Neural progenitor cell (in vitro differentiated cells): ENCODE data around the gene EXOC7. TPM values are rescaled to one million over a fixed set of nuclear protein-coding genes. Genes with fewer than 3 reads are reported as not detected.

Experiments
- DNase-seq: peaks from one replicate; pipeline ENCODE4 v3.0.0-alpha.2; 2016; ENCODE audit warnings: low spot score
- H2AFZ ChIP-seq: fragments of 200-600 bp; sonication (generic); replicated peaks from 2 replicates; pipeline ENCODE4 v1.6.1; 2016; ENCODE audit warnings: antibody characterized with exemption
- H3F3A ChIP-seq: fragments of 200-600 bp; sonication (generic); 2 replicates; pipeline ENCODE4 v1.6.1; 2016; ENCODE audit warnings: antibody characterized with exemption, low read depth
- H3K27ac ChIP-seq: fragments of 200-600 bp; sonication (generic); 2 replicates; pipeline ENCODE4 v1.5.1; 2016; ENCODE audit warnings: mild to moderate bottlenecking
- H3K27me3 ChIP-seq: fragments of 200-600 bp; sonication (generic); 2 replicates; pipeline ENCODE4 v1.6.1; 2016; ENCODE audit warnings: mild to moderate bottlenecking, moderate library complexity
- H3K36me3 ChIP-seq: fragments of 200-600 bp; sonication (generic); 2 replicates; pipeline ENCODE4 v1.5.1; 2016
- H3K4me1 ChIP-seq: fragments of 200-600 bp; sonication (generic); 2 replicates; pipeline ENCODE4 v1.6.1; 2016; ENCODE audit warnings: mixed run types
- H3K4me2 ChIP-seq: fragments of 200-600 bp; sonication (generic); 2 replicates; pipeline ENCODE4 v1.6.1; 2016
- H3K4me3 ChIP-seq: fragments of 200-600 bp; sonication (generic); 2 replicates; pipeline ENCODE4 v1.5.1; 2016
- H3K79me2 ChIP-seq: fragments of 200-600 bp; sonication (generic); 2 replicates; pipeline ENCODE4 v1.6.1; 2016; ENCODE audit warnings: low read depth
- H3K9ac ChIP-seq: fragments of 200-600 bp; sonication (generic); 2 replicates; pipeline ENCODE4 v1.6.1; 2016
- H3K9me3 ChIP-seq: fragments of 200-600 bp; sonication (generic); 2 replicates; pipeline ENCODE4 v1.5.1; 2016; ENCODE audit warnings: low read depth
- H4K20me1 ChIP-seq: fragments of 200-600 bp; sonication (generic); 2 replicates; pipeline ENCODE4 v1.6.1; 2016; ENCODE audit warnings: low read depth
- H3K27ac Mint-ChIP-seq: 3 replicates; pipeline ENCODE4 v1.8.0; 2021; ENCODE audit warnings: mixed read lengths
- H3K27me3 Mint-ChIP-seq: 2 replicates; pipeline ENCODE4 v1.8.0; 2022; ENCODE audit warnings: low read depth, mild to moderate bottlenecking, inconsistent platforms, moderate library complexity, mixed read lengths; ENCODE audit not compliant: insufficient read depth
- H3K36me3 Mint-ChIP-seq: 3 replicates; pipeline ENCODE4 v1.8.0; 2021; ENCODE audit warnings: mixed read lengths
- H3K4me1 Mint-ChIP-seq: 3 replicates; pipeline ENCODE4 v1.8.0; 2021; ENCODE audit warnings: mixed read lengths
- H3K4me3 Mint-ChIP-seq: 3 replicates; pipeline ENCODE4 v1.8.0; 2021; ENCODE audit warnings: mild to moderate bottlenecking, moderate library complexity, mixed read lengths
- H3K9me3 Mint-ChIP-seq: 3 replicates; pipeline ENCODE4 v1.8.0; 2020; ENCODE audit warnings: mixed read lengths
- EZH2 ChIP-seq: fragments of 200-600 bp; sonication (generic); IDR thresholded peaks from 2 replicates; pipeline ENCODE4 v1.6.1; 2017; ENCODE audit warnings: antibody characterized with exemption, mild to moderate bottlenecking, moderate library complexity
- EZH2phosphoT487 ChIP-seq: fragments of 200-600 bp; sonication (generic); IDR thresholded peaks from 2 replicates; pipeline ENCODE4 v1.6.1; 2017; ENCODE audit warnings: antibody characterized with exemption
- total RNA-seq: library from RNA; depleted of rRNA; stranded (reverse); fragments of >200 nt; gene quantifications from 2 replicates; pipeline ENCODE4 v1.2.3, GENCODE V29; 2015; ENCODE audit warnings: low replicate concordance
- TF ChIP-seq, protein P1 (sequence below): fragments of 200-600 bp; sonication (generic); IDR thresholded peaks from 2 replicates; pipeline ENCODE4 v1.5.1; 2017; ENCODE audit warnings: antibody characterized with exemption, mild to moderate bottlenecking

The EXOC7 gene
- total RNA-seq, 1 donor from 2014 or later: 64.3 TPM

DNA sequence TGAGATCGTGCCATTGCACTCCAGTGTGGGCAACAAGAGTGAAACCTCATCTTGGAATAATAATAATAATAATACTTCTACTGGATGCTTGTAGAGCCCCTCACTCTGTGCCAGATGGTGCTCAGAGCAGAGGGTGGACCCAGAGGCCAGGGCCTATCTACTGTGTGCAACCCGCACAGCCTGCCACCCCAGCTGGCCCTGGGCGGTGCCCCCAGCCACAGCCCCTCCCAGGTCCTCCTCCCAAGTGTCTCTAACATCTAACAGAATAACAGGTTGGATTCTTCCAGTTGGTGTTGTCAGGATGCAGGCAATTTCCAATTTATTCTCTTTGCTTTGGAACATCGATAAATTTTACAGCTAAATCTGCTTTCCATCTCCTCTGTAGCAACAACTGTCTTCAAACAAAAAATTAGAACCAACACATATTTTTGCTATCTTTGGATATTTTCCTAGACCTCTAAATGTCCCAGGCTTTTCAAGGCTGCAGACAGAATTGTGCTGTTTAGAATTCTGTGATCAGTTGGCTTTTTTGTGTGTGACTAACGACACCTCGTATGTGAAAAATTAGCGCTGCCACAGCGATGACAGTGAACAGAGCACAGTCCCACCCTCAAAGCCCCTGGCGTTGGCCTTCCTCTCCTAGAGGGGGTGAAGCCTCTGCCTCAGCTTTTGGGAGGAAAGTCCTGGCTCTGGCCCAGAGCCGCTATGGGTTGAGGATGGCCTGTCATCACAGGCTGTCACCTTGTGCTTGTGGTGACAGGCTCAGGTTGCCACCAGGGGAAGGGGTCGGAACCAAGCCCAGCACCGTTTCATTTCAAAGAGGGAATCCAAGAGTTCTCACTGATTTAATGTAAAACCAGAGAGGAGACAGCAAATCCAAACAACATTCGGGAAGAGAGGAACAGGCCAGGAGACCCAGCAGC lies 68.9 kb downstream of the EXOC7 start:
- Histone ChIP-seq H3K4me2 (no peak overlapping the region), H3K27me3 (no peaks in the 10 kb centered on the region), H3K79me2 (no peaks in the 10 kb centered on the region), H3K27ac (no peak overlapping the region), H3K9me3 (no peaks in the 10 kb centered on the region), H4K20me1 (peaks cover 4% of the 10 kb centered on the region), H3K4me1 (peaks cover 21% of the 10 kb centered on the region), H2AFZ (no peak overlapping the region), H3F3A (peaks cover 34% of the 10 kb centered on the region), H3K4me3 (no peak overlapping the region), H3K9ac (no peak overlapping the region), H3K36me3 (no peaks in the 10 kb centered on the region)
- H3K27me3 Mint-ChIP-seq: peaks cover 6% of the 10 kb centered on the region
- TF ChIP-seq EZH2phosphoT487: no peak
- TF ChIP-seq, protein P1, sequence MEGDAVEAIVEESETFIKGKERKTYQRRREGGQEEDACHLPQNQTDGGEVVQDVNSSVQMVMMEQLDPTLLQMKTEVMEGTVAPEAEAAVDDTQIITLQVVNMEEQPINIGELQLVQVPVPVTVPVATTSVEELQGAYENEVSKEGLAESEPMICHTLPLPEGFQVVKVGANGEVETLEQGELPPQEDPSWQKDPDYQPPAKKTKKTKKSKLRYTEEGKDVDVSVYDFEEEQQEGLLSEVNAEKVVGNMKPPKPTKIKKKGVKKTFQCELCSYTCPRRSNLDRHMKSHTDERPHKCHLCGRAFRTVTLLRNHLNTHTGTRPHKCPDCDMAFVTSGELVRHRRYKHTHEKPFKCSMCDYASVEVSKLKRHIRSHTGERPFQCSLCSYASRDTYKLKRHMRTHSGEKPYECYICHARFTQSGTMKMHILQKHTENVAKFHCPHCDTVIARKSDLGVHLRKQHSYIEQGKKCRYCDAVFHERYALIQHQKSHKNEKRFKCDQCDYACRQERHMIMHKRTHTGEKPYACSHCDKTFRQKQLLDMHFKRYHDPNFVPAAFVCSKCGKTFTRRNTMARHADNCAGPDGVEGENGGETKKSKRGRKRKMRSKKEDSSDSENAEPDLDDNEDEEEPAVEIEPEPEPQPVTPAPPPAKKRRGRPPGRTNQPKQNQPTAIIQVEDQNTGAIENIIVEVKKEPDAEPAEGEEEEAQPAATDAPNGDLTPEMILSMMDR: no peak
- TF ChIP-seq EZH2: no peak
- DNase-seq: no peak
- H3K4me1 Mint-ChIP-seq: peaks cover 11% of the 10 kb centered on the region
- no peak overlapping the region for H3K4me3 Mint-ChIP-seq
- H3K27ac Mint-ChIP-seq: no peak overlapping the region
- peaks cover 2% of the 10 kb centered on the region for H3K9me3 Mint-ChIP-seq
- peaks cover 17% of the 10 kb centered on the region for H3K36me3 Mint-ChIP-seq

DNA sequence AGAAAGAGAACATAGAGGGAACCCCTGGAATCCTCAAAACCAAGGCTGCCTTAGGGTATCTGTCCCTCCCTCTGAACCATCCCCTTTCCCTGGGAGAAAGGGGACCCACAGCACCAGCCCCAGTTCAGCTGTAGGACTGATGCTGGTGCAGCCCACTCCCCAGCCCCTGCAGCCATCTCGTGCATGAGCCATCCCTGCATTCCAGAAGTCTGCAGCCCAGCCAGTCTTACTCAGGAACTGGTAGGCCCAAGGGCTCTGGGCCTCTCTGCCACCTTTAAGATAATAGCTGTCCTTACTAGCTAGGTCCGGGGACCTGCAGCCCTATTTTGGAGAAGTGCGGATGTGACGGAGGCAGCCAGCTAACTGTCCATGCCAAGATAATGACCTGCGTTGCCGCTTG lies 70.4 kb downstream of the EXOC7 start:
- Histone ChIP-seq H3K79me2 (no peaks in the 10 kb centered on the region), H3K27ac (no peak overlapping the region), H3K4me2 (no peak overlapping the region), H3K9me3 (no peaks in the 10 kb centered on the region), H4K20me1 (peaks cover 5% of the 10 kb centered on the region), H3K36me3 (no peaks in the 10 kb centered on the region), H3K4me1 (peaks cover 23% of the 10 kb centered on the region), H3K4me3 (no peak overlapping the region), H3K27me3 (no peaks in the 10 kb centered on the region), H2AFZ (no peak overlapping the region), H3F3A (peaks cover 39% of the 10 kb centered on the region), H3K9ac (no peak overlapping the region)
- peaks cover 6% of the 10 kb centered on the region for H3K27me3 Mint-ChIP-seq
- peaks cover 2% of the 10 kb centered on the region for H3K9me3 Mint-ChIP-seq
- peak overlapping the region; percentile 68 for H3K27ac Mint-ChIP-seq
- peaks cover 16% of the 10 kb centered on the region for H3K4me1 Mint-ChIP-seq
- H3K36me3 Mint-ChIP-seq: peaks cover 2% of the 10 kb centered on the region
- H3K4me3 Mint-ChIP-seq: no peak overlapping the region
- TF ChIP-seq, protein P1: no peak
- TF ChIP-seq EZH2: no peak
- no peak for TF ChIP-seq EZH2phosphoT487
- no peak for DNase-seq

DNA sequence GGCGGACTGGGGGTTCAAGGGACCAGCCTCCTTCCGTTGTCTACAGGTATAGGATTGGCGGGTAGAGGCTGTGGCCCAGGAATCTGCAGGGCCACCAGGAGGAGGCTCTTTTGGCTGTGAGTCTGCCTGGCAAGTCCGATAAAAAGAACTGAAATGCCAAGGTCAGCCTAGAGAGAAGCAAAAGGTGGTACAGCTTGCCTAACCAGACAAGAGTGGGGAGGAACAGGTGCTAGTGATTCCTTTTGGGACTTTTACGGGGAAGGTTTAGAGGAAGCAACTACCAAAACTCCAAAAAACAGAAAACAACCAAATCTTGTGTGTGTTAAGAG lies 70.8 kb downstream of the EXOC7 start:
- Histone ChIP-seq H3K4me3 (no peak overlapping the region), H3K9ac (no peak overlapping the region), H3F3A (peaks cover 35% of the 10 kb centered on the region), H4K20me1 (peaks cover 5% of the 10 kb centered on the region), H2AFZ (no peak overlapping the region), H3K36me3 (no peaks in the 10 kb centered on the region), H3K27me3 (no peaks in the 10 kb centered on the region), H3K79me2 (no peaks in the 10 kb centered on the region), H3K4me2 (no peak overlapping the region), H3K4me1 (peaks cover 20% of the 10 kb centered on the region), H3K9me3 (no peaks in the 10 kb centered on the region), H3K27ac (no peak overlapping the region)
- H3K27ac Mint-ChIP-seq: no peak overlapping the region
- no peak for DNase-seq
- H3K36me3 Mint-ChIP-seq: peaks cover 1% of the 10 kb centered on the region
- peaks cover 6% of the 10 kb centered on the region for H3K27me3 Mint-ChIP-seq
- TF ChIP-seq EZH2 (no peak), EZH2phosphoT487 (no peak)
- TF ChIP-seq, protein P1: no peak
- H3K4me3 Mint-ChIP-seq: no peak overlapping the region
- H3K9me3 Mint-ChIP-seq: peaks cover 2% of the 10 kb centered on the region
- peaks cover 16% of the 10 kb centered on the region for H3K4me1 Mint-ChIP-seq
